Activated T-helper 1 cell treated with anti-CD3 and anti-CD28 coated beads, Interleukin-12 subunit alpha, Interleukin-12 subunit beta, Interleukin-2, Interleukin-4 antibody, amounts not matched to agents 30 ng/mL and 10 ng/mL and 1 ng/mL, durations not matched to agents 14 hours and 24 hours and 36 hours (primary cell): ENCODE data around the gene FAM241B. TPM values are rescaled to one million over a fixed set of nuclear protein-coding genes. Genes with fewer than 3 reads are reported as not detected.
A peak's percentile ranks its signal among the peaks of the same experiment; 100 is the strongest.

ENCODE experiments used
- DNase-seq: peaks from one replicate; pipeline ENCODE4 v3.0.0; 2021; ENCODE audit warnings: low spot score
- H3K27ac Mint-ChIP-seq: one replicate; pipeline ENCODE4 v1.8.0; 2021; ENCODE audit warnings: mild to moderate bottlenecking, mixed read lengths
- H3K27me3 Mint-ChIP-seq: one replicate; pipeline ENCODE4 v1.8.0; 2022; ENCODE audit warnings: mild to moderate bottlenecking, moderate library complexity, mixed read lengths; ENCODE audit not compliant: insufficient read depth
- H3K36me3 Mint-ChIP-seq: one replicate; pipeline ENCODE4 v1.8.0; 2021; ENCODE audit warnings: low read depth, mixed read lengths
- H3K4me1 Mint-ChIP-seq: one replicate; pipeline ENCODE4 v1.8.0; 2021; ENCODE audit warnings: low read depth, mixed read lengths
- H3K4me3 Mint-ChIP-seq: one replicate; pipeline ENCODE4 v1.8.0; 2021; ENCODE audit warnings: mild to moderate bottlenecking, moderate library complexity, mixed read lengths
- H3K9me3 Mint-ChIP-seq: one replicate; pipeline ENCODE4 v1.8.0; 2021; ENCODE audit warnings: mixed read lengths
- intact Hi-C: fragments of 100-400 bp; cut with micrococcal nuclease; formaldehyde crosslinking; loops from one replicate; pipeline ENCODE4 v1.15.1; 2024
- total RNA-seq: library from RNA; stranded (reverse); gene quantifications from 2 replicates; pipeline ENCODE4 v1.2.3, GENCODE V29; 2022

The FAM241B gene
- total RNA-seq, 1 donor from 2014 or later: 10.9 TPM

GRCh38 chr10:69646185-69647060 is 16.4 kb downstream of the FAM241B start:
- H3K27me3 Mint-ChIP-seq: peaks cover 2% of the 10 kb centered on the region
- peaks cover 12% of the 10 kb centered on the region for H3K4me1 Mint-ChIP-seq
- no peak overlapping the region for H3K27ac Mint-ChIP-seq
- intact Hi-C loops: loop anchor here (10.0 kb wide), 1 partner anchor 268 kb away; no protein-coding TSS in a partner anchor
- H3K36me3 Mint-ChIP-seq: no peaks in the 10 kb centered on the region
- H3K9me3 Mint-ChIP-seq: no peaks in the 10 kb centered on the region
- DNase-seq: no peak
- H3K4me3 Mint-ChIP-seq: no peak overlapping the region

DNA sequence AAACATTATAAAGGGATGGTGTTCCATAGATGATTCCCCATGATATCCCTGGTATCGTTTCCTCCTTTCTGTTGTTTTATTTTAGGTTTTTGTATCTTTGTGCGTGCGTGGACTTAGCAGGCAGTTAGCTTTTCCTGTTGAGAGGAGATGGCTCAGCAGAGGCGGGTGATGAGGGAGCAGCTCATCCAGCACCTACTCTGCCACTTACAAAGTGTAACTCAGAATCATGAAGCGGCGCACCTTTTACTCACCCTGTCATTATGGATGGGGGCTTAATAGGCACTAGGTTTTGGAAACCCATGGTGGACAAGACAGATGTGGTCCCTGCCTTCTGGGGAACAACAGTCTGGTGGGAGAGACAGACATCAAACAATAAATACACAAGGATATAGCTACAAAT is 17.1 kb downstream of the FAM241B start:
- H3K36me3 Mint-ChIP-seq: no peaks in the 10 kb centered on the region
- no peak overlapping the region for H3K27ac Mint-ChIP-seq
- H3K27me3 Mint-ChIP-seq: peaks cover 2% of the 10 kb centered on the region
- no peaks in the 10 kb centered on the region for H3K9me3 Mint-ChIP-seq
- no peak for DNase-seq
- H3K4me1 Mint-ChIP-seq: peaks cover 19% of the 10 kb centered on the region
- no peak overlapping the region for H3K4me3 Mint-ChIP-seq
- intact Hi-C loops: loop anchor here (10.0 kb wide), 1 partner anchor 268 kb away; no protein-coding TSS in a partner anchor

GRCh38 chr10:69647819-69648218 is 17.8 kb downstream of the FAM241B start:
- Mint-ChIP-seq H3K4me1 (peaks cover 19% of the 10 kb centered on the region), H3K27ac (no peak overlapping the region), H3K36me3 (no peaks in the 10 kb centered on the region), H3K27me3 (peaks cover 2% of the 10 kb centered on the region), H3K4me3 (no peak overlapping the region), H3K9me3 (no peaks in the 10 kb centered on the region)
- DNase-seq: no peak
- intact Hi-C loops: loop anchor here (10.0 kb wide), 1 partner anchor 267 kb away; no protein-coding TSS in a partner anchor

GRCh38 chr10:69648461-69648860 is 18.4 kb downstream of the FAM241B start:
- no peaks in the 10 kb centered on the region for H3K36me3 Mint-ChIP-seq
- intact Hi-C loops: loop anchor here (10.0 kb wide), 1 partner anchor 266 kb away; no protein-coding TSS in a partner anchor

DNA sequence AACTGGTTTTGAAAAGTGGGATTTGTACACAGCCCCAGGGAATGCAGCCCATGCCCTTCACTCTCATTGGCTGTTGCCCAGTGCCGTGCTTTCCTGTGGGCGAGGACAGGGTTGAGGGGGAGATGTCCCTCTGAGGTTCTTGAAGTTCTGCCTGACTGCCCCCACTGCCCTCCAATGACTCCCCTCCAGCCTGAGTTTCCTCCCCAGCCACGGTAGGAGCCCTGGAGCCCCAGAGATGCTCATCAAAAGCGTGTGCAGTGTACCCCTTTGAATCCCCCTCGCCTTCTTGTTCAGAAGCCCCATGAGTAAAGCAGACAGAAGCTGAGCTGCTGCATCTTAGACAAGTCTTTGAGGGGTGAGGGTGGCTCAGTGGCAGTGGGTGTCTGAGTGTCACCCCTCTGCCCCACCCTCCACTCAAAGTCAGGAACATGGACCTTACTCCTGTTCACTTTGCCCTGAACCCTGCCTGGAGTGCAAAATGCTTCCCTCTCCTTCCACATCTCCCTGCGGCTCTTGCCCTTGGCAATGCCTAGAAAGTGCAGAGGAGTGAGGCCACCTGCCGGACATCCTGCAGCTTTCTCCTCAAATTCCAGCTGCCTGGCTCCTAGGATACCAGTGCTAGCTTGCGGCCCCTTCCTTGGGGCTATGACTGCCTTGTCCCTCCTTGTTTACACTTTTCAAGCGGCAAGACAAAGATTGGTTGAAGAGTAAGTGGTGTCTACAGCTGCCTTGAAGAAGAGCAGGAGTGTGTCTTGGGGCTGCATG is 19.9 kb downstream of the FAM241B start:
- H3K4me3 Mint-ChIP-seq: no peak overlapping the region
- intact Hi-C loops: loop anchor here (10.0 kb wide), 1 partner anchor 265 kb away; no protein-coding TSS in a partner anchor
- H3K9me3 Mint-ChIP-seq: no peaks in the 10 kb centered on the region
- H3K27me3 Mint-ChIP-seq: peaks cover 7% of the 10 kb centered on the region
- no peak for DNase-seq
- H3K4me1 Mint-ChIP-seq: peaks cover 19% of the 10 kb centered on the region
- no peak overlapping the region for H3K27ac Mint-ChIP-seq
- no peaks in the 10 kb centered on the region for H3K36me3 Mint-ChIP-seq

More at GRCh38 chr10:69648461-69648860, 18.4 kb downstream of the FAM241B start:
- no peak for DNase-seq
- H3K4me3 Mint-ChIP-seq: no peak overlapping the region
- peaks cover 19% of the 10 kb centered on the region for H3K4me1 Mint-ChIP-seq
- H3K27ac Mint-ChIP-seq: no peak overlapping the region
- H3K27me3 Mint-ChIP-seq: peaks cover 2% of the 10 kb centered on the region
- H3K9me3 Mint-ChIP-seq: no peaks in the 10 kb centered on the region

- Mint-ChIP-seq H3K4me1 (peaks cover 19% of the 10 kb centered on the region), H3K4me3 (peak overlapping the region; percentile 30)
- peak; percentile 10 for DNase-seq
Measured at GRCh38 chr10:69650589-69651261, 20.7 kb downstream of the FAM241B start.

GRCh38 chr10:69651362-69651761 is 21.3 kb downstream of the FAM241B start:
- no peak for DNase-seq
- H3K4me1 Mint-ChIP-seq: peaks cover 19% of the 10 kb centered on the region
- no peak overlapping the region for H3K27ac Mint-ChIP-seq
- H3K4me3 Mint-ChIP-seq: no peak overlapping the region
- intact Hi-C loops: no loop called here
- peaks cover 5% of the 10 kb centered on the region for H3K27me3 Mint-ChIP-seq
- no peaks in the 10 kb centered on the region for H3K9me3 Mint-ChIP-seq
- no peaks in the 10 kb centered on the region for H3K36me3 Mint-ChIP-seq

More at GRCh38 chr10:69650589-69651261, 20.7 kb downstream of the FAM241B start:
- intact Hi-C loops: no loop called here
- Mint-ChIP-seq H3K9me3 (no peaks in the 10 kb centered on the region), H3K27ac (no peak overlapping the region), H3K27me3 (peaks cover 5% of the 10 kb centered on the region), H3K36me3 (no peaks in the 10 kb centered on the region)

GRCh38 chr10:69652111-69652856 is 22.2 kb downstream of the FAM241B start:
- intact Hi-C loops: no loop called here
- DNase-seq: no peak
- Mint-ChIP-seq H3K4me1 (peaks cover 20% of the 10 kb centered on the region), H3K27me3 (peaks cover 6% of the 10 kb centered on the region), H3K27ac (no peak overlapping the region), H3K9me3 (no peaks in the 10 kb centered on the region), H3K36me3 (no peaks in the 10 kb centered on the region), H3K4me3 (no peak overlapping the region)

- no peak for DNase-seq
- no peaks in the 10 kb centered on the region for H3K36me3 Mint-ChIP-seq
- intact Hi-C loops: no loop called here
- H3K4me3 Mint-ChIP-seq: no peak overlapping the region
- no peak overlapping the region for H3K27ac Mint-ChIP-seq
- peaks cover 11% of the 10 kb centered on the region for H3K27me3 Mint-ChIP-seq
- peaks cover 24% of the 10 kb centered on the region for H3K4me1 Mint-ChIP-seq
- H3K9me3 Mint-ChIP-seq: no peaks in the 10 kb centered on the region
Measured at GRCh38 chr10:69652857-69653199, 22.8 kb downstream of the FAM241B start.

GRCh38 chr10:69653561-69653960 is 23.5 kb downstream of the FAM241B start:
- Mint-ChIP-seq H3K27ac (no peak overlapping the region), H3K36me3 (no peaks in the 10 kb centered on the region), H3K9me3 (no peaks in the 10 kb centered on the region), H3K4me3 (no peak overlapping the region), H3K27me3 (peaks cover 15% of the 10 kb centered on the region), H3K4me1 (peaks cover 24% of the 10 kb centered on the region)
- DNase-seq: no peak
- intact Hi-C loops: no loop called here

DNA sequence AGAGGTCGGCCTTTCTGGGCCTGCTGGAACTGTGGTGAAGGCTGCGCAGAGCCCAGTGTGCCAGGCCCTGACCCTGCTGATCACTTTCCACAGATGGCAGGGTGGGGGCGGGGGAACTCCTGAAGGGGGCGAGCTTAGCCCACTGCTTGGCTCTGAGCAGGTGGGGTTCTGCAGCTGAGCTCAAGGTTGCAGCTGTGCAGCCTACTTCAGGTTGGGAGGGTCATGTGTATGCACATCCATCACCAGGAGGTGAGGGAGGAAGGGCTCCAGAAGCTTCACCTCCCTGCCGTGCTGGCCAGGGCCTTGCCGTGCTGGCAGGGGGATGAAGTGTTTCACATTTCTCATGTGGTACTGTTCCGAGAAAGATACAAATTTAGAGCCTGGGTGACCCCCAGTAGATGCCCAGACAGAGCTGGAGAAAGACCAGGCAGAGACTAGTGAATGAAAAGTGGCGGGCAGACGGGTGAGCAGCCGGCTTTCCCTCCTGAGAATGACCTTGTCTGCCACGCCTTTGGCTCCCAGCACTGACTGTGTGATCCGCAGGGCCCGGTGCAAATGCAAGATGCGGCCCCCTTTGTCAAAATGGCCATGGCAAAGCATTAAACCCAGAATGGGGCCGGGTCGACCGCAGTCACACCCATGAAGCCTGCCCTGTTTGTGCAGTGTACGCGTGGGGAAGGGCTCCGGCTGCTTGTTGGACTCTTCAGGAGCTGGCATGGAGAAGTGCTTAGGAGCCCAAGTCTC is 25.2 kb downstream of the FAM241B start:
- Mint-ChIP-seq H3K4me1 (peaks cover 23% of the 10 kb centered on the region), H3K27ac (no peak overlapping the region), H3K36me3 (no peaks in the 10 kb centered on the region), H3K9me3 (no peaks in the 10 kb centered on the region), H3K27me3 (peaks cover 20% of the 10 kb centered on the region), H3K4me3 (no peak overlapping the region)
- no peak for DNase-seq
- intact Hi-C loops: no loop called here
